Stimulated activated CD4-positive, alpha-beta T cell treated with anti-CD3 and anti-CD28 coated beads, TNF-alpha, amount 100 ng/mL, for 48 hours (primary cell): ENCODE results near the gene MED12L.

Experiments used
- DNase-seq, 3 donors: peaks; one replicate each; pipeline ENCODE4 v3.0.0-alpha.2; 2020; ENCODE audit warnings: low read depth in 3 of 3

Gene MED12L

DNA sequence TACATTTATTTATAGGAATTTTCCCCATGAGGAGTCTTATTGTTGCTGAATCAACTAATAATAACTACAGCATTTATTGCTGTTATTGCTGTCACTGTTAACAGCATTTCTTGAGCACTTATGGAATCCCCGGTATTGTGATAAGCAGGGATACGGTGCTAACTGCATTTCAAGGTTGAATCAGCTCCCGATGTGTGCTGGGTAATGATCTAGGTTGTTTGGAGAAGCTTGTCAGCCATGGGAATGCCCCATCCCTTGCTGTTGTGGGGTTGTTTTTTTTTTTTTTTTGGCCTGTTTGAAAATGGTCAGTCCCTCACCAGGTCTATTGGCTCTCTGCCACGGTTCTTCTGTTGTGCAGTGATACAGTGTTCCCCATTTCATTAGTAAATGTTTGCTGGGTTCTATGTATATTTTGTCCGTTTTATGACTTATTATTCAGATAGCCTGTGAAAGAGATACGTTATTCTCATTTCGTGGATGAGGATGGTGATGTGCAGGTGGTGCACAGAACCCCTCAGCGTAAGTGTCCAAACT lies 48.5 kb downstream of the MED12L start:
- DNase-seq: no peak

DNA sequence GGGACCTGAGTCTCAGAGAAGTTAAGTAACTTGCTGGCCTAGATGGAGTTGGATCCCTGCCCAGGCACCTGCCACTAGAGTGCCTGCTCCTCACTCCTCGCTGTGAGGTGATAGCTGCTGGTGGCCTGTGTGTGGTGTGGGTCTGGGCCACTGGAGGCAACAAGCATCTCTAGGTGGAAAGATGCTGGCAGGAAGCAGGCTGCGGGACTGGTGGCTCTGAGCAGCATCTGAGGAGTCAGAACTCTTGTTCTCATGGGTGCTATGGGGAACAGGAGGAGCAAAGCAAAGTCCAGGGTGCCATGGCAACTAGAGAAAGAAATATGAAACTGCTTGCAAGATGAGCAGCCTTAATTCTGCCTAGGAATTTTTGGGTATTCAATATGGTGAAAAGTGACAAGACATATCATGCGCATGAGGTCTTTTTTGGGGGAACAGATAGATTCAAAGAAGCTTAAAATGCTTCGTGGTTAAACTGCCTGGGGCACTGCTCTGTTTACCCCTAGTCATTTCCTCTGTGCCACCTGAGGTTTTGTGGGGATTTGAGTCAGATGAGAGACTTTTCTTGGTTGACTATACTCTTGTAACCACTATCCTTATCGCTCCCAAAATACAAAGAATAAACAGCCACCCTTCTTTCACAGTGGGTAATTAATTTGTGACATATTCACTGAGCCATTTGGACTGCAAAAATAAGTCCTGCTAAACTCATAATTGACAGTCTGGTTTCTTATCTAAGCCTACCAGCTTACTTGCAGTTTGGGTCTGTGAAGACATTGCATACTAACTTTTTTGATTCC lies 50.3 kb downstream of the MED12L start:
- DNase-seq: peak; percentile 11 to 41 (median 14)

DNA sequence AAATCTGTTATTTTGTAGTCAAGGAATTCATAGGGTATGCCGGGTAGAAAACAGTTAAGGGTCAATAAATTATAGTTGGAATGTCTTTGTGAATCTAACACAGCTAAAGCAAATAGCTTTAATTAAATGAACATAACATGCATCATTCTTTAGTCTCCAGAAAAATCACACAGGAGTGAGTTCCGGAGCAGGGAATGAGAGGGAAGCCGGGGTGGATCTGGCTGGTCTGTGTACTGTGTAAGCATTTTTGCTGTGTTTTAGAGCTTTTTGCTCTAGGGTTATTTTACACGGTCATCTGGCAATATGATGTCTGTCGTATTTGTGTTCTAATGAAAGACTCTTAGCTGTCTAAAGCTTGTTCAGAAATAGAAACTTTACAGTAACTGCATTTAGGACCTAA lies 57.5 kb downstream of the MED12L start:
- no peak for DNase-seq

DNA sequence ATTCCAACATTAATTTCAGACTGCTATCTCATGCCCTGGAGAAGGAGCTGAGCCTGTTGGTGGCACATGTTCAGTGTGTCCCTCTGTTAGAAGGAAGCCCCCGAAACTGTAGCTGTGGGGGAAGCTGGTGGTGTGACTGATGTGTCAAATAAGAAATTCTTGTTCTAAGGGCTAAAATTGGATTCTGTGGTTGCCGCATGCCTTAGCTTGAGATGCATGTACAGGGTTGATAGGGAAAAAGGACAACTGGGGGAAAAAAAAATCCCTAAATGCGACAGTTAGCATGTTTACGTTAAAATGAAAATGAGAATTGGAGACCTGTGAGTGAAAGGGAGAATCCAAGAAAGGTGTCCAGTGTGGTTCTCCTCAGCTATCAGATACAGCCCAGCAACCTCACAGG lies 58.6 kb downstream of the MED12L start:
- DNase-seq: no peak

DNA sequence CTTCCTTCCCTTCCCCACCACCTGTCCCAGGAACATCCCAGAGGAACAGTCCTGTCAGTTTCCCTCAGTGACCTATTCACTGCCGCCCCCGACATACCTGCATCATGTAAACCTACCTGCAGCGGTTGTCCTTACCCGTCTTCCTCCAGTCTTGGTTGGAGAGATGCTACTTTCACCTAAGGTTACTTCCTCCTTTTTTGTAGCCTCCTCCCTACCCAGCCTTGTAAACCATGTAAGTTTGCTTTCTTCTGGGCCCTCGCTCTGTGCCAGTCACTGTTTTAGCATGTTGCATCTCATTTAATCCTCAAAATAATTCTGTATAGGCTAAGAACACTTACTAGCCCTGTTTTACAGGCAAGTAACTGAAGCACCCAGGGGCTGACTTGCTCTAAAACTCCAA lies 59.3 kb downstream of the MED12L start:
- no peak for DNase-seq

DNA sequence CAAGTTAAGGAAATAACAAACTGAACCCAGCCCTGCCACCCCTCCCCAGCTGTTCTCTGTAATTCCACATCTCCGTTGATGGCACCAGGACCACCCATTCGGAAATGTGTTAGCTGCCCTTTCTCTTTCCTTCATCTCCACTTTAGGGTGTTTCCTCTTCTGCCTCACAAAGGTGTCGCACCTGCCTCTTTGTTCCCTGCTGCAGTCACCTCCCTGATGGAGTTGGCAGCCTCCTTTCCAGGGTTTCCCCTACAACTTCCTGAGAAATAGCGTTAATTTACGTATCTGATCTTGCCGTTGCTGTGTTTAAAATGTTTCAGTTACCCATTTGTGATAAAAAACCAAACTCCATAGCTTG lies 60.2 kb downstream of the MED12L start:
- no peak for DNase-seq

DNA sequence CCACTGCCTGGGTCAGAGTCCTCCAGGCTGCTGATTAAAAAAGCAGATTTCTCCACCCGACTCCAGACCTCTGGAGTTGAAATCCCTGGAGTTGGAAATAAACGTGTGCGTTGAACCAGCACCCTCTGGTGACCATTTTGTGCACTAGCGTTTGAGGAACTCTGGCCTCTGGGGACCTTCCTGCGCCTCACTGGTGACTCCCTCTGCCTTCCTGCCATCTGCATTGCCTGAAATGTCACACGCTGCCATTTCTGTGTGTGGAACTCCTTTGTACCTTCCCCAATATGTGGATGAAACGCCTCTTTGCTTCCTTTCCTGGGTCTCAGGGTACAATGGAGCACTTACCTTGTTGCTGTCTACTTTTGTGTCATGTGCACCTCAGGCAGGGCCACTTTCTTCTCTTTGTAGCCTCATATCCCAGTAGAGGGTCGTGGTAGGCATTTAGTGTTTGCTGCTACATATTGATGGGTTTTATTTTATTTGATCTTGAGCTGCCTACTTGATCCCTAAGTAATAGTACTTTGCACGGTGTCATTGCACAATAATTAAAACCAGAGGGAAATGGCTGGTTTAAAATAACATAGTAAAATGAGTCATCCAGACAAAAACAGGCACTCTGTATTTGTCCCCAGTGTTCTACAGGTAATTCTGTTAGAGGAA lies 60.7 kb downstream of the MED12L start:
- peak; percentile 24 to 44 (median 35) for DNase-seq

DNA sequence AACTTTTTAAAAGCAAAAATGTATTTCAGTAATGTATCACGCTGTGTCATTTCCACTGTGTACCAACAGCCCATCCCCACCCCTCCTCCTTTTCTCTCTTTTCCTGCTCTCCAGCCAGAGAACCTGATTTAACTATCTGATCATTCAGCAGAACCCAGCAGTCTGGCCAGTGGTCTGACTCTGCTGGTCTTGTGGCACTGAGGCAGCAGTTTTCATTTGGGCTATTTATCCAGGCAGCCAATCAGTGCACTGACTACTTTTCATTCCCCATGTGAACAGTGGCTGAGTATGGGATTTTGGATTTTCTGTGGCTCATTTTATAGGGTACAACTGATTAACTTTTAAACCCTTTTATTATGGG lies 61.2 kb downstream of the MED12L start:
- DNase-seq: no peak

DNA sequence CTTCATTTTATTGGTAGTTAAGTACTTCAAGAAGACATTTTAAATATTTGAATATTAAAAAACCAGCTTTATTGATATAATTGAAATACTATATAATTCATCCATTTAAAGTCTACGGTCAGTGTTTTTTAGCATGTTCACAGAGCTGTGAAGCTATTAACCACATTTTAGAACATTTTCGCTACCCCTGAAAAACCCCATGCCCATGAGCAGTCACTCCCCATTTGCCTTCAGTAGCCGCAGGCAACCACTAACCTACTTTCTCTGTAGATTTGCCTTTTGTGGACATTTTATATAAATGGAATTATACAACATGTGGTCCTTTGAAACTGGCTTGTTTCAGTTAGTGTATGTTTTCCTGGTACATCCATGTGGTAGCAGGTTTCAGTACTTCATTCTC lies 61.8 kb downstream of the MED12L start:
- DNase-seq: no peak

DNA sequence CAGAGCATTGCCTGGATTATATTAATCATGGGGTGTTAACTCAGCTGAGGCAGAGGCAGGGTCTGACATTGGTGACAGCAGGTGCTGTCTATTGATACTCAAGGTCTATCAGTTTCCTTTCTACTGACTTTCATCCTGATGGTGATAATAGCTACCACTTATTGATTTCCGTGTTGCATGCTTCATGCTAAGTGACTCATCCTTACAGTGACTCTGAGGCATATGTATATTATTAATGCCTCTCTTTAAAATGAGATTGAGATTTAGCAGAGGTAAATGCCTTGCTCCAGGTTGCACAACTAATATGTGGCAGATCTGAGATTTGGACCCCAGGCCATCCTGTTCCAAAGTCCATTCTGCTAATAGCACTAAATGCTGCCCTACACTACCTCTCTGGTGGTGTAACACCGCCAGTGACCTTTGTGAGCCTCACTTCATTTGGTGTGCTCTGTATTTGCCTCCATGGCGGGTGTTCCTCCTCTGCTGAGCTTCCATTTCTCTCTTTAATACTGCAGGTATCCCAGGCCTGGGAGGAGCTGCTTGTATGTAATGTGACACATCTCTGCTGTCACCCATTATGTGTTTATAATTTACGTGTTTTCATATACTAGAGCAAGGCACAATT lies 67.1 kb downstream of the MED12L start:
- no peak for DNase-seq

DNA sequence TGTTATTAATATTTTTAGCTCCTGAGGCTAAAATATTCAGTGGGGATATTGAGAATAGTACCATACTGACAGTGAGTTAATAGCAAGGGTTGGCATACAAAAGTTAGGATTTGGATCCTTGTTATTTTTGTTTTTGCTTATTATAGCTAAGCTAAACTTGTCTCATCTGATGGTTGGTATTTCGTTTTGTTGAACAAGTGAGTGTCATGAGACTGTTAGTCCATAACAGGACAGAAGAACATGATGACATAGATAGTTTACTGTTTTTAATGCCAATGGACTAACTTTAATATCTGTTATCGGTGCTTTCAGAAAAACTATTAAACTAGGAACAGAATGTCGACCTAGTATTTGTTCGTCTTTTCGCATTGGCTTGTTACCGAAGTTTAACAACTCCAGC lies 69.1 kb downstream of the MED12L start:
- no peak for DNase-seq

DNA sequence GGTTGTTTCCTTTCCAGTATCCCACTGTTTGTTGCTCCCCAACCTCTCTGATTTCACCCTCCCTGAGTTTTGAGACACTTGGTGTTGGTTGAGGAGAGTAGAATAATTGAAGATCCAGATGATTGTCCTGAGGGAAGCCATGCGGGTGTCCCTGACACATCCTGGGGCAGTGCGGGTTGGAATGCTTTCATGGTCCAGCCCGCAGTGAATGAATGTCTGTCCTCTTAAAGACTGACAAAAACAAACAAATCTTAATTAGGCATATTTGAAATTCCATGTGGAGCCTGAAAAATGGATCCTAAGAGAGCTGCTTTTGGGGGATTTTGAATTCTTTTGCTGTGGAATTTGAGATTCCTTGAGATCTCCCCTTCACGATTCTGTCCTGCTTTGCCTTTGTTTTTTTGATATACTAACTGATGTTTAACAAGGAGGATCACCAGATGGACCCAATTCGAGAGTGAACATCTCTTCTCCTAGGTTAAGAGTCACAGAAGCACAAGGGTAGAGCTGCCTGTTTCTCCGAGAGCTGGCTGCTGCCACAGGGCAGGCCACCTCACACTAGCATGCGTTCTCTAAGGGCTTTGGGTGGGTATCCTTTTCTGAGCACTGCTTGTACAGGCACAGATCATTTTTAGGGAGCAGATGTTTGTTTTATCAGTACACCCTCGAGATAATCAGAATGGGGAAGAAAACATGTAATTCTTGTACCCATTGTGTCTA lies 70.1 kb downstream of the MED12L start:
- no peak for DNase-seq

DNA sequence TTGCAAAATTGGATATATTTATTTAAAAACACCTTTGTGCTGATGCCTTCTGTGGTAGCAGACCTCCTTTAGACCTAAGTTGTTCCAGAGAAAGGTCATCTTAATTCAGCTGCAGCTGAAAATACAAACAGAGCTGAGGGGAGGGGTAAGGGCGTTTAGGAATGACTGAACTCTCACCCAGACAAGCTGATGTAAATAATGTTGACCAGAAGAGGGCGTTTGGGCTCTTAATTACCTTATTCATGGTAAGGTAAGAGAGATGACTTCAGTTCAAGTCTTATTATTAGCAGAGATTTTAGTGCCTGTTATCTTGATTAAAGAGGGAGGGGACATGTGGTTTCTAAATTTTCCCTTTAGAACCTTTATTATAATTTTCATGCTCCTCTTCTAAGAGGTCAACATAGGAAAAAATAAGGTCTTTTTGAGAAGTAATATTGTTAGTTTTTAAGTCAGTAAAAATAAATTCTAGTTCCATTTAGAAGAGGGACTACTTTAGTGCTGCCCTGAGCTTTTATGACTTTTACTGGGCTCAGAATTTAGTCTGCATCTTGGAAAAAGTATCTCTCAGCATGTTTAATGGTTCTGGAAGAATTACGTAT lies 71.3 kb downstream of the MED12L start:
- DNase-seq: no peak

DNA sequence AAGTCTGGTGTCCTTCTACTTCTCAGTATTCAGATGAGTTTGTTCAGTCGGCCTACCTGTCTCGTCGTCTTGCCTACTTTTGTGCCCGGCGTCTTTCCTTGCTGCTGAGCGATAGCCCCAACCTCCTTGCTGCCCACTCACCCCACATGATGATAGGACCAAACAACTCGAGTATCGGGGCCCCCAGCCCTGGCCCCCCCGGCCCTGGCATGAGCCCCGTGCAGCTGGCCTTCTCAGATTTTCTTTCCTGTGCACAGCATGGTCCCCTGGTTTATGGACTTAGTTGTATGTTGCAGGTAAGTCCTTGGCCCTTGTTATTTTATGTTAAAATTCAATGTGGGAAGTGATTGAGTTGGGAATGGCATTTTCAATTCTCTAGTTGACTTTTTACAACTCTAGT lies 74.3 kb downstream of the MED12L start:
- no peak for DNase-seq

DNA sequence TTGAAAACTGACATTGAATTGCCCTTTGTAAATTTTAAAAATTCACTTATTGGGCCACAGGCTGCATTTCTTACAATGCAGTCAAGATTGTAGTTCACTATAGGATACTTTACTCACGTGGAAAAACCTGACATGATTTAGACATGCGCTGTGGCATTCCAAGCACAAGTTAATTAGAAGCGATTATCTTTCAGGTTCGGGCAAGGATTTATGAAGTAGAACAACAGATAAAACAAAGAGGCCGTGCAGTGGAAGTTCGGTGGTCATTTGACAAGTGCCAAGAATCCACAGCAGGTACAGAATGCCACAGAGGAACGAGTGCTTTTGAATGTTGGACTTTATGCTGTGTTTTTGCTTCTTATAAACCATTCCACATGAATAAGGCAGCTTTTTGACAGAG lies 79.8 kb downstream of the MED12L start:
- DNase-seq: no peak

DNA sequence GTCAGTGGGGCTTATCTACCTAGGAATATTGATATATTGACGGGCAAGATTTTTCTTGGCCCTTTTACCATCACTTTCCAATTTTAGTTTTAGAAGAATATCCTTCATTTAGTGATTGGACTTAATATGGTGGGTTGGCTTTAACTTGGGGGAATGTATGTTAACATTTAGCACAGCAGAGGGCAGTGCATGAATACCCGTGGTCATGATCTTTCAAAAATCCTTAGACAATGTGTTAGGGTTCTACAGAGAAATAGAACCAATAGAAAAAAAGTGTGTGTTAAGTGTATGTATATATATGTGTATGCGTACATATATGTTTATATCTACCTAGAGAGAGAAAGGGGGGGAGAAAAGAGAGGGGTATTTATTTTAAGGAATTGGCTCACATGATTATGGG lies 80.7 kb downstream of the MED12L start:
- DNase-seq: no peak

DNA sequence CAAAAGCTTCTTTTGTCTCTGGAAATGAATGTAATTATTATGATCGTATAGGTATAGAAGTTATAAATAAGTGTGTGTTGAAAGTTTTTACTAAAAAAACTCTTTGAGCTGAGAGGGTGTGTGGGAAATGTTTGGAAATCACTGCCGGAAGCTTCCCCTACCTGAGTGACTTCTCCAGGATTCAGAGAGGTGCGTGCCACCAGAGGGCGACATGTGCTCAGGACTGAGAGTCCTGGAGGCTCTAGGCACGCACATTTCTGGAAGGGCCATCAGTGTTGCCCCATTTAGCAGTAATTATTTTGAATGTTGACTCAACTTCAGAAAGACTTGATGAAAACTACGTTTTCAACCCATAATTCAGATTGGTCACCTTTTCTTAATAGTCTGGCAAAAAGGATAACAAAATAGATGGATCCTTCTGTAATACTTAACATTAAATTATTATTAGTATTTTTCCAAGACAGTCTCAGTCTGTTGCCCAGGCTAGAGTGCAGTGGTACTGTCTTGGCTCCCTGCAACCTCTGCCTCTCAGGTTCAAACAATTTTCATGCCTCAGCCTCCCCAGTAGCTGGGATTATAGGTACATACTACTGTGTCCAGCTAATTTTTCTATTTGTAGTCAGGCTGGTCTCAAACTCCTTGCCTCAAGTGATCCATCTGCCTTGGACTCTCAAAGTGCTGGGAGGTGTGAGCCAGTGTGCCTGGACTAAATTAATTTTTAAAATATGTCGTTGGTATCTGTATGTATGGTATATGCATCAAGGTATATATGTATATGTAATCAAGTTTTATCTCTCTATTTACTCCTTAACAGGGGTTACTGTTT lies 83.0 kb downstream of the MED12L start:
- DNase-seq: peak; percentile 67 to 90 (median 69)

DNA sequence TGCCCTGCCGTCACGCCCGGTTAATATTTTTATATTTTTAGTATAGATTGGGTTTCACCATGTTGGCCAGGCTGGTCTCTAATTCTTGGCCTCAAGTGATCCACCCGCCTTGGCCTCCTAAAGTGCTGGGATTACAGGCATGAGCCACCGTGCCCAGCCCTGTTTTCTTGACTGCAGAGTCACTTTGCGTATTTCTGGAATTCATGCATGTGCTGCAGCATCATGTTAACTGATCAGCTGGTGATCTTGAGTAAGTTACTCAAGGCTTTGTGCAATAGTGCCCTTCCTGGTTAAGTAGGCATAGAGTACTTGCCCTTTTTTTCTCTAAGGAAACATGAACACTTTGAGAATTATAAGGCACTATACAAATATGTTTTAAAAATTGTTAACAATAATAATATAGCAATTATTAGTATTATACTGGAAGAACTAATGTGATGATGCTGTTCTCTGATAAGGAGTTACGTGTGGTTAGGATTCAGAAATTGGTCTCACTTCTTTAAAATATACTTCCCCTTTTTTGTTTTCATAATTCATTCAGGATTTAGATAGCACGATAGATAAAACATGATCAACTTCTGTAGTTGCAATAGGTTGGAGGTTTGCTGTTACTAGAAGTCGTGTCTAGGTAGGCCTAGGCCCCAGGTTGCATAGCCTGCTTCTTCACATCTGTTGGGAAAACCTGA lies 83.9 kb downstream of the MED12L start:
- DNase-seq: no peak

DNA sequence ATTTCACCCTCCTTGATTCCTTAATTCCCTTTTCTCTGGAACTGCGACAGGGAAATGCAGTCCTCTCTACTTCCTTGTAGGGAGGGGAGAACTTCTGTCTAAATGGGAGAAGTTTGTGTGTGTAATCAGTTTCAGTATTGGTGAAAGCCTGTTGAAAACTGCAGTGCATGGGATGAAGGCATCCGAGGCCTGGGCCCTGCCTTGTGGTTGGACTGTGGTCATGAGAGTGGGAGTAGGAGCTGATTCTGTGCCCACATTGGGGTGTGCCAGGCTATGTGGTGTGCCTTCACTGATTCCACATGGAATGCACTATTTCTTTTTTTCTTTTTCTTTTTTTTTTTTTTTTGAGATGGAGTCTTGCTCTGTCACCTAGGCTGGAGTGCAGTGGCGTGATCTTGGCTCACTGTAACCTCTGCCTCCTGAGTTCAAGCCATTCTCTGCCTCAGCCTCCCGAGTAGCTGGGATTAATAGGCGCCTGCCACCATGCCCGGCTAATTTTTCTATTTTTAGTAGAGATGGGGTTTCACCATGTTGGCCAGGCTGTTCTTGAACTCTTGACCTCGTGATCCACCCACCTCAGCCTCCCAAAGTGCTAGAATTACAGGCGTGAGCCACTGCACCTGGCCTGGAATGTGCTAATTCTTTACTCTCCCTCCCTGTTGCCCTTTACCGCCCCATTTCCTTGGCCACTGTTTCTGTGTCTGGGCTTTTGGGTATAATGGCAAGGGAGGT lies 84.7 kb downstream of the MED12L start:
- DNase-seq: peak; percentile 39 to 43 (median 39)
